Retina (tissue), 1 donor: Measurements from ENCODE around the gene LRRN2.

ENCODE experiments used
- DNase-seq: peaks from one replicate; pipeline ENCODE4 v3.0.0-alpha.2; 2016

The LRRN2 gene

DNA sequence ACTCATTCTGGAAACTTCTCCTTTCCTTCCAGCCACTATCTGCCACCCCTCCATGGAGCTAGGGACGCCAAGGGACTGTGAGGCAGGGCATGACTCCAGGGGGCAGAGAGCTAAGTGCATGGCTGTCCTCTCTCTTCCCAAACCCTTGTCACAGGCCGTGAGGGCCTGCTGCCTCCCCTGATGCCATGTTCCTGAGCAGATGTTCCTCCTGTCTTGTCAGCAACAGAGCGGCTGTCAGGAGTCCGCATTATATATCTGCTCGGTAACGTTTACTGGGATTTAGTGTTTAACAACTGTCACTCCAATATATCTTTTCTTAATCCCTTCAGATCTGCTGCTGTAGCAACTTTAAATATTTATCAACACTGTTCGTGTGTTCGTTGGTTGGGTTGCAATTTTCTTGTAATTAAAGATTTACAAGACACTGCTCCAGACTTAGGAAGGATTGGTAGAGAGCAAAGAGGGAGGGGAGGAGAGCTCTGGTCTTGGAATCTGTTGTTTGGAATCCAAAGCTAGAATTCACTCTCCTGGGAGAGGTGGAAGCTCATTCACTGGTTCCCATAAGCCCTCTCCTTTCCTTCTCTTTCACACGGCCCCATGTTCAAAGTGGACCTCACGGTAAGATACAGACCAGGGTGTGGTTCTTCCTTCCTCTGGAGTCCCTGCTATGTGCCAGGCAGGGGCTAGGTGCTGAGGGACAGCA, 93.1 kb downstream of the LRRN2 start:
- DNase-seq = peak; percentile 46

DNA sequence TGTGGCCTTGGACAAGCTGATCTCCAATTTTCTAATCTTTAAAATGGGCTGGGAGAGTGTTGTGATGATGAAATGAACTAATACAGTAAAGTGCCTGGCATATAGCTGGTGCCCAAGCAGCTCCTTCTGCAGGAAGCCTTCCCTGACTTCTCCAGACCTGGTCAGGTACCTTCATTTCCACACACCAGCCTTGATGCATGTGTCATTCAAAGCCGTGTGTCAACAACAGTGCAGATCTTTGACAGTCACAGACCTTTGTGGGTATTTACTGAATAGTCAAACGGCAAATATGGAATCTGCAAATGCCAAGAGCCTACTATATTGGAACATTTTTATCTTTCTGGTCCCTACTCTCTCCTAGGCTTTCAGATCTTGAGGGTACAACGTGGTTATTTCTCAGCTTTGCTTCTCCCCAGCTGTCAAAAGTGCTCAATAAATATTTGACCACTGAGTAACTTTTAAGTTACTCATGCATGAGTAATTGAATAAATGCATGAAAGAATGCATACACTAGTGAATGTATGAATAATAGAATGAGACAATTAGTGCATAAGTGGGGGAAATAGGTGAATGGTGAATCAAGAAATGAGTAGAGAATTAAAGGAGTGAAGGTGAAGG, 94.0 kb downstream of the LRRN2 start:
- DNase-seq = no peak

DNA sequence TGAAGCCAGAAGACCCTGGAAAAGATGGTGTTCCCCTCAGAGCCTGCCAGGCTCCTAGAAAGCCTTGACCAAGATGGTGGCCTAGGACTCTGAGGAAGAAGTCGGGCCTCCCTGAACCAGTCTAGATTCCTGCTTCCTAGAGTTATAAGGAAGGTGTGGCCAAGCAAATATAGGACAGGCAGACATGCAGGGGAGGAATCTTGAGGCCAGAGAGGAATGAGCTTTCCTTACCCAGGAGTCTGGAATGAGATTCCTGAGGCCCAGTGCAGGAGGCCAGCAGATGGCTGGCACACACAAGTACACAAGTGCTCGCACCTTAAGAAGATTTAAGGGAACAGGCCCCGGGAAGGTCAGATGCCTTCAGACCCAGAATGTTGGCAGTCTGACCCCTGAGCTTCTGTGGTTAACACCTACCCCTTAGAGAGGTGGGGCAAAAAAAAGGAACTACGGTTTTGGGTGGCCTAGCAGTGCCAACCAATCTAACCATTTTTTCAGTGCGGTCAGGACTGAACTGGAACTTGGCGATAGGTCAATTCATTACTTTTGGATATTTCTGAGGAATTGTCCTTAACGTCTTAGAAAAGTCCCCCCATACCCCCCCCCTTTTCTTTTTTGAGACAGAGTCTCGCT, 96.0 kb downstream of the LRRN2 start:
- no peak for DNase-seq

DNA sequence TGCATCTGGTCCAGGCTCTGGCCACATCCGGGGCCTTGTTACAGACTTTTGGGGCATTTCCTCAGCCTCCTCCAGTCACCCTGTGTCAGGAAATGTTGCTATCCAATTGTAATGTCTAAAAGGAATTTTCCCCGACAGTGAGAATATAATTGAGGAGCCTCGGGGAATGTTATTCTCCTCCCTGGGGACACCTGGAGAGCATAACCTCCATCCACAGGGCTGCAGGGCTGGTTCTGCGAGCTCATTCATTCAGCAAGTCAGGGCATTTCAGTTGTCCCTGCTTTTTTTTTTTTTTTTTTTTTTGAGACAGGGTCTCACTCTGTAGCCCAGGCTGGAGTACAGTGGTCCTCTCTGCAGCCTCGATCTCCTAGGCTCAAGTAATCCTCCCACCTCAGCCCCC, 96.7 kb downstream of the LRRN2 start:
- DNase-seq = no peak

DNA sequence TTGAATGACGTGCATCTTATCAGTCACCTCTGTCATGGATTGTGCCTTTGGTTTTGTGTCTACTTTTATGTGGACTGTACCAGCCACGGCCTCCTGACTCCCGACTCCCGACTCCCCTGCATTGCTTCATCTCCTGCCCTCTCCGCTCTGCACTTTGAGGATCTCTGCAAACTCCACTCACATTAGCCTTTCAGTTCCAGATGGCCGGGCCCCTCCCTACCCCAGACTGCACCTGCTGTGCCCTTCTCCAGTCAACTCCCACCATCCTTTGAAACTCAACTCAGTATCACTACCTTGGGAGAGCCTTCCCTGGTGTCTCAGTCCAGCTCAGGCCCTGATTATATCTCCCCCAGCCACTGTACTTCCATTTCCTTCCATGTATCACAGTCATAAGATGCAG, 97.9 kb downstream of the LRRN2 start:
- DNase-seq = no peak

DNA sequence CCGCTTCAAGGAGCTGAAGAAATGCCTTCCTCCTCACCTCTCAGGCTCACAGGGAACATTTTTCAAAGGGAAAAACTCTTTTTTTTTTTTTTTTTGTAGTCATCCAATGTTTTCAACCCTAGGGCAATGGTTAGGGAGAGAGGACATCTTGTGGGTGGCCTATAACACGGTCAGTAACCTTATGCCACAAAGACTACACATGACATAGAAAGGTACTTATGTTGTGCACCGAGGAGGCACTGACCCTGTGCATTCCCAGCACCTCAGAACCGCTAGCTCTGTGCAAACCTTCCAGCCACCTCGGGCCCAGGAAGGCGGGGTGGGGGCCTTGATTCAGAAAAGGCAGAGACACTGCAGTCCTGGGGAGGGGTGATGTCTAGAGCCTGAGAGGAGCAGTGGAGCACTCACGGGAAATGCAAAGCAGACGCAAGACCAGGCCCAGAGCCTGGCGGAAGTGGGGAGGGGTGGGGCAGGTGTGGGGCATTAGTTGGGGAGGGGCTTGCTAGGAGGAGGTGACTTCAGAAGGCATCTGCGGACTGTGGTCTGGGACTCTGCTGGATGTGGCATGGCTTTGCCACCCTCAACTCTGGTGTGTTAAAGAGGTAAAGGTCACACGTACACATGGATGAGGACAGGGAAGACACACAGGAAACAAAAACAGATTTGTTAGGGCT, 100.7 kb downstream of the LRRN2 start:
- no peak for DNase-seq

DNA sequence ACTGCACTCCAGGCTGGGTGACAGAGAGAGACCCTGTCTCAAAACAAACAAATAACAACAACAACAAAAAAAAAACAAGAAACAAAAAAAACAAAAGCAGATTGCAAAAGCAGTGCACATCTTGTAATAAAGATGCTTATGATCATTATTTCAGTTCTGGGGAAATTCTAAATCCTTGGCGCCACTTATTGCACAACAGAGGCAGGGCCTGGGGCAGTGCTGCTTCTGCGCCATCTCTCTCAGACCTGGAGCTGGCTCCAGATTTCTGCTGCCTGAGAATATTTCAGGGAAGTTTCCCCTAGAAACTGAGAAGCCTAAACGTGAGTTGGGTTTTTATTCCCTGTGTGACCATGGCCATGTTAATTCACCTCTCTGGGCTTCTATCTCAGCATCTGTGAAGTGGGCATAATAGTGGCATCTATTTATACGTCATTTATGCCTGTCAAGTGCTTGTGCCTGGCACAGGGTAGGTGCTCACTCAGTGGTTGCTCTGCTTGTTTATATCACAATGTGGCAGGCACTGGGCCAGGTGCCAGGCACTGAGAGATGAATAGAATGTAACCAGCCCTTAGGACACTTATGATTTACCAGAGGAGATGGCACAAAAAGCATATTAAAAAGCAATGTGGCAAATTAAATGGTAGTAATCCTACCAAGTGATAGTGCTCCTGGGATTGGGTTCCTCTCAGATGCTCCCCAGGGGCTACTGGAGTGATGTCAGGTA, 101.5 kb downstream of the LRRN2 start:
- DNase-seq = no peak

DNA sequence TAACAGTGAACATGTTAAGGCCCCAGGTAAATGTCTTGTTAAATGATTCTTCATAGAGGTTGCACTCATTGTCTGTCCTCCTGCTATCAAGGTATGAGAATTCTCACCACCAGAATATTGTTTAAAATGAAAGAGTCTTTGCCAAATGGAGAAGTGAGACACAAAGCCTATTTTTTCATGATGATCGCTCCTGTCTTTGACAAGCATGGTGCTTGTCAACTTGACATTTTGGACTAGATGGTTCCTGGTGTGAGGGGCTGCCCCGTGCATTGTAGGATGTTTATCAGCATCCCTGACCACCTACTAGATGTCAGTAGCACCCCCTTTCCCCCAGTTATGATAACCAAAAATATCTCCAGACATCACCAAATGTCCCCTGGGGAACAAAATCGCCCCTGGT, 103.8 kb downstream of the LRRN2 start:
- DNase-seq = no peak

DNA sequence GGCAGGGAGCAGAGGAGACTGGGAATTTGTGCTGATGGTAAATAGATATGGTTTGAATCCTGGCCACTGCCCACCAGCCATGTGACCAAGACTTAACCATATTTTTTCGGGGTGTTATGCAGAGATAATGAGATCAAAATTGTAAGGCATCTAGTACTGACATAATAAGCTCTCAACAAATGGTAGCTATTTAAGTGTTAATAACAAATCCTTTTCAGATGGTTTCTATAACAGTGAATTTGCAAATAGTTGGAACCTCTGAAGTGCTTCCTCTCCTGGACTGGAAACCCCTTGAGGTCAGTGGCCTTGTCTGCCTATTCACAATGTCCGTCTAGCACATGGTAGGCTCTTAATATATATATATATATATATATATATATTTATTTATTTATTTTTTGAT, 104.7 kb downstream of the LRRN2 start:
- no peak for DNase-seq

DNA sequence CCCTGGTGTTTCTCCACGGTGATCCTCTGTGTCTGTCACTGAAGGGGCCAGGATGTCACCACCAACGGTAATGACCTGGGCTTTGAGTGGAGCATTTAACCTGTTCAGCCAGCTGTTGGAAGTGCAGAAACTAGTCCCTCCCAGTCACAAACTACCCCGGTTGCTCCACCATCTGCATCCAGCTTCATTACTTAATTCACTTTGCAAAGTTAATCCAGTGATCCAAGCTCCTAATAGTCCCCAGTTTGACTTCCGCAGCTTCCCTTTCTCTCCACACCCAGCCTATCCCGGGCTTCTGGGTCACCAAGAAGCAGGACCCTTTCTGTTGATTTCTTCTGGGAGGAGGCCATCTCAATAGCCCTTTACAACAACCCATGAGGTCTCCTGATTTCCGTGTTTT, 105.9 kb downstream of the LRRN2 start:
- DNase-seq = no peak

DNA sequence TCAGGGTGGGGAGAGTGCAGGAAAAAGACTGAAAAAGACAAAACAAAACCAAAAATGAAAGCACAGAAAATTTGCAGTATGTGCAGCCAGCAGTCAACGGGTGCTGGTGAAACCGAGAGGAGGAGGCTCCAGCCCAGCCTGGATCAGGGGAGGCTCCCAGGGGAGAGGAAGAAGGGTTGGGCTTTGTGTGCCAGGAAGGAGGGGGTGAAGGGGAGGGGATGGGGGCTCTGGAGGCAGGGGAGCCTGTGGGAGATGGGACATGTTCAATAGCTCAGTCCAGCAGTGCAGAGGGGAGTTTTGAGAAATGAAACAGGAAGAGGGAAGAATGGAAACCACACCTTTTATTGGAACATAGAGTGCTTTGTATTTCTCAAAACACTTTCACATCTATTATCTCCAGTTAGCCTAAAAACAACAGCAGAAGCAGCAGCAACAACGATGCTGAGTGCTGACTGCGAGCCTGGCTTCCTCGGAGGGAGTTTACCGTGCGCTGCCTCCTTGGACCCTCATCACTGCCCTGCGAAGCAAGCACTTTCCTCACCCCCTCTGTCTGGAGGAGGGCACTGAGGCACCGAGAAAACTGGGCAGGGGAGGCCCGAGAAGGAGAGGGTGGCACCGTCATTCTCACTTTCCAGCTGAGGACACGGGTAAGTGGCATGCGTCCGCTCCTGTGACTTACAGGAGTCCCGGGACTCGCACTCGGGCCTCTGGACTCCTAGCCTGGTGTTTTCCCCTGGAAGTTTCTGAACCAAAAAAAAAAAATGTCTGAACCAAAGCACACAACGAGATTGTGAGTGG, 106.5 kb downstream of the LRRN2 start:
- no peak for DNase-seq

DNA sequence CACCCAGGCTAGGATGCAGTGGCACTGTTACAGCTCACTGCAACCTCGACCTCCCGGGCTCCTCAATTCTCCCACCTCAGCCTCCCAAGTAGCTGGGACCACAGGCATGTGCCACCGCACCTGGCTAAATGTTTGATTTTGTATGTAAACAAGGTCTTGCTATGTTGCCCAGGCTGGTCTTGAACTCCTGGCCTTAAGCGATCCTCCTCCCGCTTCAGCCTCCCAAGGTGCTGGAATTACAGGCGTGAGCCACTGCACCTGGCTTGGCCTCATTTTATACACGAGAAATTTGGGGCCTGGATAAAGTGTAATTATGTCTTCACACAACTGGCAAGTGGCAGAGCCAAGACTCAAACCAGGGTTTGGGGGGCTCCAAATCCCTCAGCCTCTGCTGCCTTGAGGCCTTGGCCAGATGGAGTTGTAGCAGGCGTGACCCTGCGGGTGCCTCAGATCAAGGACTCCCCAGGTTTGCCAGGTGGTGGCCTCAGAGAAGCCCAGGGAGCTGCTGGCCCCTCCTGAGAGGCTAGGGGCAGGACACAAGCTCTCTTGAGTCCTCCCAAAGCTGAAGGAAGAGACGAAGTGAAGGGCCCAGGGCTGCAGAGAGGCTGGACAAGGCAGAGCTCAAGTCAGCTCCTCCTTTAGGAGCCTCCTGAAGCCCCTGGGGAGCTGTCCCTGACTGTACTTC, 107.6 kb downstream of the LRRN2 start:
- no peak for DNase-seq

DNA sequence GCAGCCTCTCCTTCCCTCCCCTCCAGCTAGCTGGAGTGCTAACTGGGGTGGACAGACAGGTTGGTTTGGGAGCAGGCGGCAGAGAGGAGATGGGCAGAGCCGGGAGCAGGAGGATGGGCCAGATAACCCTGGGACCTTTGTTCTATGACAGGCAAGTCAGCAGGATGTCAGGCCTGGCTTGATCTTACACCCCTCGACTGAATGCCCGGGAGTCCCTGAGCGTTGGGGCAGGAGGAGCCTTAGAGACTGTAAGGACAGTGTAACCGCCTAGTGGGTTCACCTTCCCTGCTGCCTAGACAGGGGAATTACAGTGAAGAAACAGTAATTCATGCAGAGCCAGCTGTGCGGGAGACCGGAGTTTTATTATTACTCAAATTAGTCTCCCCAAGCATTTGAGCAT, 109.1 kb downstream of the LRRN2 start:
- no peak for DNase-seq

DNA sequence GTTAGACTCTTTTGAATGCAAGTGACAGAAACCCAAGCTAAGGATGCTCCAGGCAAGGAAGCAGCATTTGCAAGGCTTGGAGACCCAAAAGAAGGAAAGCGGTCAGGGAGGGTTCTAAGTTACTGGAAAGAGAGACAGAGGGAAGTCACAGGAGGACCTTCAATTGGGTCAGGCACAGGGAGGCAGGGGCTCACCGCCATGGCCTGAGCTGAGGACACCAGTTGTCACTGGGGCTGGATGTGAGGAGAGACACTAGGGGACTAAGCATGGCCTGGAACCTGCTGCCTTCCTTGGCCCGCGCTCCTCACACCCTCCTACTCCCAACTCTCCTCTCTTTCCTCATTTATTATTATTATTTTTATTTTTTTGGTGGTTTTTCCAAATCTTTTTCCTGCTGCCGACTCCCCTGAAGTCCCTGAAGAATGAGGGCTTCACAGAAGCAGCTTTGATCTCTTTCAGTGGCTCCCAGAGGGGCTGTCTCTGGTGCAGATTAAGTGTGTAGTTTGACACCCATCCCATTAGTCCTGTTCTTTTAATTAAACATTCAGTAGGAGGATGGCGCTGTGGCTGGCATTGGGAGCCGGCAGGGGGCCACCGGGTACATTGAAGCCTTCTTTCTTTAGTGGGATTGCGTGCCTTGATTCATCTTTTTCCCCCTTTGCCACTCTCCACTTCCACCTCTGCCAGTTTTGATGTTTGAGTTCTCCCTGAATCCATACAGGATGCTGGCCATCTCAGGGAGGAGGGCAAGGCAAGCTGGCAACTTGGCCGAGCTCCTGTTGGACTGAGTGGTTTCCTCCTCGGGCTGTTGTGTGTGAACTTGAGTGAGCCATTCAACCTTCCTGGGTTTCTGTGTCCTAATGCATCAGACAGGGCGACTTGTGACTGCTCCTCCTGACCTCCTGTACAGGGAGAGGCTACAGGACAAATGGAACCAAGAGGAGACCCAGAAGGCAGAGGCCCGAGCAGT, 110.0 kb downstream of the LRRN2 start:
- DNase-seq = no peak

DNA sequence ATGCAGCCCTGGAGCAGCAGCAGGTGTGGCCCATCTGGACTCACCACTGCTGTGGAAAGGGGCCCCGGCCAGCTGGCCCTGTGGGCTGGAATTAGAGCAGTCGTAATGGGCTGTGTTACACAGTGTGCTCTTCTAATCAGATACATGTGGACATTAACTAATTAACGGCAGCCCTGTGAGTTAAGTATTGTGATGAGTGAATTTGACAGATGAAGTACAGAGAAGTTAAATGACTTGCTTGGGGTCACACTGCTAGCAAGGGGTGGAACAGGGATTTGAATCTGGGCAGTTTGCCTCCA, 110.7 kb downstream of the LRRN2 start:
- peak; percentile 77 for DNase-seq

DNA sequence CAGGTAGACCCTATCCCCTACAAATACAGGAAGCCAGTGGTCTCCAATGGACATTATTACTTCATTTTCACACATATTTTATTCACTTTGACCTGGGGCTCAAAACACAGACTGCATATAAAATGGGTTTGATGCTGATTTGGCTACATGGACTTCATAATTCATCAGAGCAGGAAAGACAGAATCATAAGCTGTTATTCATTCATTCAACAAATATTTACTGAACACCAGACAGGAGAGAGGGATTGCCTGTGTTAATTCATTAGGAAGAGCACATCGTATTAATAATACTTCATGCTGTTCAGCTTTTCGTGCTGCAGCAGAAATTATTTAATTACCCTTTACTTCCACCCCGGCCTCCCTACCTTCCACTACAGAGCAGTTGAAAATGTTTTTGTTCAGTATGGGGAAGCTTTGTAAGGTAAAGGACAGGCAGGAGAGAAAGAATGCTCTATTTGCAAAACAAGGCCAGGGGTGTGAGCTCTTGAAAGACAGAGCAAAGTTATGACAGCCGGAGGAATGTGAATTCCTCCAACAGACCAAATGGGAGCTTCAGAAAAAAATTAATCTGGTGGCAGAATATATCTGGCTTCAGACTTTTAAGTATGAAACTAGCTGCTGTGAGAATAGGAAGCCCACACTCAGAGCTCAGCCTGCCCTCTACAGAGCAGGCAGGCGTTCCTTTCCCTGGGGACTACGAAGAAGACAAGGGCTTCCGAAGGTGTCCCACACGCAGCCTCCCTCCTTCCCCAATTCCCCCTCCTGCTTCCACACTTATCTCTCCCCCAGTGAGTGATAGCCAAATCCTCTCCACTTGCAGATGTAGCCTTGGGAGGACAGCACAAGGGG, 111.3 kb downstream of the LRRN2 start:
- no peak for DNase-seq

DNA sequence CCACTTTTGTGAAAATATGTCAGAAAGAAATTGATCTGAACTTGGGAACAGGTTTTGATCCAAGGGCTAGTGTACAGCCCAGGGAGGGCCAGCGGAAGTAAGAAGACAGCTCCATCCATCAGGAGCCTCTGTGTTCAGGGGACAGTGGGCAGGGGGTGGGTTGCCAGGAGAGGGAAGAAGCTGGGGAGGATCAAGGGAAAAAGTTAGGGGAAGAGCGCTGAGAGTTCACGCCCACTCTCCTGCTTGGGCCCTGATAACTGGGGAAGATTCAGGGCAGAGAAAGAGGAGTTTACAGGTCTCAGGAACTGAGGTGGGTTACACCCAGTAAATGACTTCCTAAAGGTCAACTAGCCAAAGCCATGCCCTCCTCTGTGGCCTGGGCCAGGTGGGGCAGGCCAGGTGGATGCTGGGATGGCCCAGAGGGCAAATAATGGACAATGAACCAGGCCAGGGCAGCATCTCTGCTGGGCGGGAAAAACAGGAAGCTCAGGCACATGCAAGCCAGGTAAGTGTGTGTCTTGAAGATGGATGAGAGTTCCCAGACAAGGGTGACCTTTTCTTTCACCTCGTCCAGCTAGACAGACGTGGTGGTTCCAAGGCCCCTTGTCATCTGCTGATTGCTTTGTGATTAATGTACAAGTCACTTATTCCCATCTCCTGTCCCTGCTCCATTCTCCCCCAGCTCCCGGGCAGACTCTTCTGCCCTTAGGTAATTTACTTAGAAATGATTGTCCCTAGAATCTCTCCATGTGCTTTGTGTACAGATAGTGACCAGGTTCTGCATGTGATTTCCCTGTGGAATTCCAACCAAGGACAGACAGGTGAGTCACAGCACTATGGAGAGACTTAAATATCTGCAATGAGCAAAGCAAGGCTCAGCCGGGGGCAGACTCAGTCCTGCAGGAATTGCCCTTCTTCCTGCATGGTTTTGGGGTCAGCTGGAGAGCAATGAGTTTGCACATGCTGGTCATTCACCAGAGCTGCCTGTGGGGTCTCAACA, 112.3 kb downstream of the LRRN2 start:
- DNase-seq = no peak

DNA sequence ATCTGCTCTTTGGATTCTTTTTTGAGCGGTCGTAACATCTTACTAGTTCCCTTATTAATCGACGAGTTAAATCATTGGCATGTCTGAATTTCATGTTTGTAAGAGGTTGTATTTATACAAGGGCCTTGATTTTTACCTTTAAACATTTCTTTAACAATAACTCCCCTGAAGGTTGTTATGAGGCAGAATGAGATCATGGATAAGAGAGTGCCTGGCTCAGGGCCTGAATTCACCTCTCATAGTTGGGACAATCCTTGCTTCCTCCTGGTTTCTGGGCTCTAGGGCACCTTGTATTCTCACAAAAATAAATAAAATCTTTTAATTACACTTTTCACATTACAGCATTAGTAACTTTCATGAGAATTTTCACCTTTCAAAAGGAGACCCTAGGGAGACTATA, 113.9 kb downstream of the LRRN2 start:
- no peak for DNase-seq
